Measurements from ENCODE around the gene PTPRN2. TPM values are rescaled to one million over a fixed set of nuclear protein-coding genes. Genes with fewer than 3 reads are reported as not detected.

Gene PTPRN2
- total and polyA plus RNA-seq, 2 of the 8 experiments (the other 6 are each of a cell fraction or from before 2014, with no cell fraction given), result 2.6 to 4.5 TPM

DNA sequence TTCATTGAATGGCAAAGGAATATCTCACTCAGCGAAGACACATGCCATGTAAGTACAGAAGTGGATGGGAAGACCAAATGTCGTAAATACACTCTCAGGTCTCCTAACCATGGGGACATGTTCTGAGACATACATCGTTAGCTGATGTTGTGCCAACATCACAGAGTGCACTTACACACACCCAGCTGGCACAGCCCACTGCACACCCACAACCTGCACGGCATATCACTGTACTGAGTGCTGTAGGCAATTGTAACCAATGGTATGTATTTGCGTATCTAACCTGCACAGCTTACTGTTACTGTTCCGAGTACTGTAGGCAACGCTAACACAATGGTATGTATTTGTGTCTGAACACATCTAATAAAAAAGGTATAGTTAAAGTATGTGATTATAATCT, 550.4 kb downstream of the PTPRN2 start (continued):
- TF ChIP-seq, protein P1, sequence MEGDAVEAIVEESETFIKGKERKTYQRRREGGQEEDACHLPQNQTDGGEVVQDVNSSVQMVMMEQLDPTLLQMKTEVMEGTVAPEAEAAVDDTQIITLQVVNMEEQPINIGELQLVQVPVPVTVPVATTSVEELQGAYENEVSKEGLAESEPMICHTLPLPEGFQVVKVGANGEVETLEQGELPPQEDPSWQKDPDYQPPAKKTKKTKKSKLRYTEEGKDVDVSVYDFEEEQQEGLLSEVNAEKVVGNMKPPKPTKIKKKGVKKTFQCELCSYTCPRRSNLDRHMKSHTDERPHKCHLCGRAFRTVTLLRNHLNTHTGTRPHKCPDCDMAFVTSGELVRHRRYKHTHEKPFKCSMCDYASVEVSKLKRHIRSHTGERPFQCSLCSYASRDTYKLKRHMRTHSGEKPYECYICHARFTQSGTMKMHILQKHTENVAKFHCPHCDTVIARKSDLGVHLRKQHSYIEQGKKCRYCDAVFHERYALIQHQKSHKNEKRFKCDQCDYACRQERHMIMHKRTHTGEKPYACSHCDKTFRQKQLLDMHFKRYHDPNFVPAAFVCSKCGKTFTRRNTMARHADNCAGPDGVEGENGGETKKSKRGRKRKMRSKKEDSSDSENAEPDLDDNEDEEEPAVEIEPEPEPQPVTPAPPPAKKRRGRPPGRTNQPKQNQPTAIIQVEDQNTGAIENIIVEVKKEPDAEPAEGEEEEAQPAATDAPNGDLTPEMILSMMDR (IDR thresholded peaks at IDR 0.05; ENCODE audit: control extremely low read depth in 1 of 3, insufficient read depth in 1 of 3, low read depth in 1 of 3, low read length in 3 of 3), result no peak
- TF ChIP-seq NANOG (IDR thresholded peaks at IDR 0.05; ENCODE audit: insufficient read depth, low read depth, low read length, poor library complexity, severe bottlenecking), result no peak
- no peak for TF ChIP-seq BACH1 (IDR thresholded peaks at IDR 0.05; ENCODE audit: low read length)
- no peak for TF ChIP-seq BRCA1 (IDR thresholded peaks at IDR 0.05; ENCODE audit: low read depth, low read length)
- TF ChIP-seq TEAD4 (IDR thresholded peaks at IDR 0.05; ENCODE audit: low read depth, low read length), result no peak

Data from H1 (cell line).